GM21367 (cell line): Measurements from ENCODE around the gene MYOG.

Experiments used
- ATAC-seq: cut with Tn5 transposase; IDR thresholded peaks from one replicate; pipeline ENCODE4 v1.9.1; 2021; ENCODE audit not compliant: unreplicated experiment

The MYOG gene

DNA sequence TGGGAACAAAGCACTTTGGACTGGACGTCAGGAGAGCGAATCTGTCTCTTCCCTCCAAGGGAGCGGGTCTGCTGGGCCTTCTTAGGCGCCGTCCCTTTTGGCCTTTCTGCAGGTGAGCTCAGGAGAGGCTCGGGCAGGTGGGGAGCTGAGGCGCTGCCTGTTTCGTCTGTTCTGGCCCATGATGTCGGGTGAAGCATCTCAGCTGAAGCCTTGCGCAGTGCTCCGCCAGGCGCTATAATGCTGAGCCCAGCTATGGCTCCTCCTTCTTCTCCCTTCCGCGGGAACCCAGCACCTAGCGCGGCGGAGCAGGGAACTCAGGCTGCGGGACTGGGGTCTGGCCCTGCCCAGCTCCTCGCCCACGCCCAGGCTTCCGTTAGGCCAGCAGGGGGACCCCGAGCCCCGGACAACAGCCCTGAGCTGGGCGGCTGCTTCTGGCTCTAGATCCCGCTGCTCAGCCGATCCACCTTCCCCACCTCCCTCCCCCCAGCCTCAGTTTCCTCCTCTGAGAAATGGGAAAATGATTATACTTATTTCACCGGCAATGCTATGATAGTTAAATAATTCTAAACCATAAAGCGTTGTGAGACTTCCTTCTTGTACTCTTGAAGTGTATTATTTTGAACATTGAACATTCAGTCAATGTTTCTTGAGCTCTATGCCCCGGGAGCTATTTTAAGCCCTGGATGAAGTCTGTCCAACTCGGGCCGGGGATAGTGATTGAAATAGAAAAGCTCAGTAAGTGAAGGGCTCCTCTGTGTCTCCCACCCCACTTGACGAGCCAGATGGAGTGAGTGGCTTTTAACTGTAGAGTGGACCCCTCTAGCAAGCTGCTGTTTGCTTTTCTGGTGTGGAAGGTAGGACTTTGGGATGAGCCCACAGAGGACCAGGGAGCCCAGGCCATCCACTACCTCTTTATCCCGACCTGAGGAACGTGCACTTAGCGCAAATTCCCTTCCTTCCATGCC is 32.1 kb upstream of the MYOG start:
- no peak for ATAC-seq

DNA sequence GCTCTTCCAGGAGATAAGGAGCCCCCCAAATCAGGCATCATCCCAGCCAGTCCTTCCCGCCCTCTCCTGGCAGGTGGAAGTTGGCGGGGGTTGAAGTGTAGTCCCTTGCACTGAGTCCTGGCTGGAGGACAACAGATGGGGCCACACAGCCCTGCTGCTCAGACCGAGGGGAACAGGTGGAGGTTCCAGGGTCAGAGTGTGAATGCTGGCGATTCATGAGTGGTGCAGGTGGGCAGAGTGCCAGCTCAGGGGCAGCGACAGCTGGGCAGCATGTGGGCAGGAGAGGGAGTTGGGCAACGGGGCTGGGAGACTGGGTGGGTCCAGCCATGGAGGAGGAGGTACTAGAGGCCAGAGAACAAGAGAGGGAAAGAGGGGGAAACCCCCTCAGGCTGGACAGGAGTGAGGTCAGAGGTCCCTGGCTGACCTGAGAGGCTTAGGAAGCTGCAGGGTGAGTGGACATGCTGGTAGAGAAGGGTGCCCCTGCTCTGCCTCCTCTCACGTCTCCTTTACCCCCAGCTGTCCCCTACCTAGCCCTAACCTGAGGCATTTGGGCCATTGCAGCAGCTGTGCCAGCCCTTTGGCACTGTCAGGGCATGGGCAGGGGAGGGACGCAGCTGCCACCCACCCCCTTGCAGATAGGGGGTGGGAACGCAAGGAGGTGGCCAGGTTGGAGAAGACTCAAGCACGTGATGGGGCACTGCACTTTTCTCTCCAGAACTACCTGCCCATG is 30.4 kb upstream of the MYOG start:
- ATAC-seq, result no peak

- ATAC-seq, result no peak
Measured at GRCh38 chr1:203114202-203114601, 28.4 kb upstream of the MYOG start.

GRCh38 chr1:203113308-203113707 is 27.5 kb upstream of the MYOG start:
- no peak for ATAC-seq

- ATAC-seq, result no peak
Measured at GRCh38 chr1:203112475-203112874, 26.7 kb upstream of the MYOG start.

DNA sequence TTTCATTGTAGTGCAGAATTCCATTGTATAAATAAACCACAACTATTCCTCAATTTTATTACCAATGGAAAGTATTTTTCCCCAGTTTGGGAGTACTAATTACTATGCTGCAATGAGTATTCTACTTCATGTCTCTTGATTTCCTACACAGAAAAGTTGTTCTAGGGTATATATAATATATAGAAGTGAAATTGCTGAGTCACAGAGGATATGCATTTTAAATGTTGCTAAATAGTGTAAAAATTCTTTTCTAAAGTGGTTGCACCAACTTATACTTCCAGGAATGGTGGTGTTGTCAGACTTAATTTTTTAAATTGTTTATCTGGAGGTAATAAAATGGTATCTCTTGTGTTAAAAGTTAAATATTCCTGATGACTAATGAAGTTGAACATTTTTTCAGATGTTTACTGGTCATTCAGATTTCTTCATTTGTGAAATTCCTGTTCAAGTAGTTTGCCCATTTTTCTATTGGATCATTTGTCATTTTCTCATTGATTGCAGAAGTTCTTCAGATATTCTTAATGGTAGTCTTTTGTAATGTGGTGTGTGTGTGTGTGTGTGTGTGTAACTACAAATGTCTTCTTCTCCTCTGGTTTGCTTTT is 19.1 kb upstream of the MYOG start:
- ATAC-seq, result no peak

DNA sequence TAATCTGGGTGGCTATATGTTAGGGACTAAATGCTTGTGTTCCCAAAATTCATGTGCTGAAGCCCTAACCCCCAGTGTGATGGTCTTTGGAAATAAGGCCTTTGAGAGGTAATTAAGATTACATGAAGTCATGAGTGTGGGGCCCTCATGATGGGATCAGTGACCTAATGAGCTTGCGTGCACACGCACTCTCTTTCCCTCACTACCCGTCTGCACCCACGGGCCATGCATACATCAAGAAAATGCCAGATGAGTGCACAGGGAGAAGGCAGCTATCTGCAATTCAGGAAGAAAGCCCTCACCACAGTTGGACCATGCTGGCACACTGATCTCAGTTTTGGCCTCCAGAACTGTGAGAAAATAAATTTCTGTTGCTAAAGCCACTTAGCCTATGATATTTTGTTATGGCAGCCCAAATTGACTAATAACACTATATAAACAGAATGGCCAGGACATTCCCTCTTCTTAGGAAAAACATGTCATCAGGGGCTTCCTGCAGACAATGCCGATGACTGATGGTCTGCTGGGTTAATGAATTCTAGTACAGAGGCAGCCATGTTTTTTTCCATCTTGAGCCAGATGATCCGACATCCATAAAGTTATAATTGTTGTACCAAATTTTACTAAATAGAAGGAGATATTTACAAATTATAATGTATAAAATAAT is 18.1 kb upstream of the MYOG start:
- no peak for ATAC-seq

DNA sequence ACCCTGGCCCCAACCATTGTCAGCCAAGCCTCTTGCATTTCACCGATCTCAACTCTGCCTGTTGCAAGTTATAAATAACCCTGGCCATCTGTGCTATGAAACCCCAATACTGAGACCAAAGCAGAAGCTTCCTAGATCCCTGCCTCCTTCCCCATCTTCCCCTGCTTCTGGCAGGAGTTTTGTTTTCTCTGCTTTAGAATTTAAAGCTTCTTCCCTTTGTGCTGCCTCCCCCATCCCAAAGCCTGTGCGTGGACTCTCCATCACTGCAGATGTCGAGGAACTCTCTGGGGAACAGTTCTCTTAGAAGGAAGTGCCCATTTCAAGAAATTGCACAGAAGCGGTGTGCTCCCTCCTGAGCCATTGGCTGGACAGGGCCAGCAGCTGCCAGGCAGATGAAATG is 17.4 kb upstream of the MYOG start:
- ATAC-seq, result no peak

GRCh38 chr1:203101813-203102634 is 16.2 kb upstream of the MYOG start:
- no peak for ATAC-seq

DNA sequence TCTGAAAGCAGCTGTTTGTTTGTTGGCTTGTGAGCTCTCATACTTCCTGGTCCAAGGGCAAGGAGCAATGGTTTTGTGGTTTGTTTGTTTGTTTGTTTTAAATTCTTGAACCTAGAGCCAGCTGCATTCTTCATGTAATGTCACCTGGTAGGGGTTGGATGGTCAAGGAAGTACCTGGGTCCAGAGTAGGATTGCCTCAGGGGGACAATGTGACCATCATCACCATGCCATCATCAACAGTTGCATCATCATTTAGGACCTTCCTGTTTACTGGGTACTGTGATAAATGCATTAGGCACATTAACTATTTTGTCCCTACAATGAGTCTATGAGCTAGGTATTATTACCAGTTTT is 14.7 kb upstream of the MYOG start:
- no peak for ATAC-seq

GRCh38 chr1:203099805-203100515 is 14.1 kb upstream of the MYOG start:
- no peak for ATAC-seq

DNA sequence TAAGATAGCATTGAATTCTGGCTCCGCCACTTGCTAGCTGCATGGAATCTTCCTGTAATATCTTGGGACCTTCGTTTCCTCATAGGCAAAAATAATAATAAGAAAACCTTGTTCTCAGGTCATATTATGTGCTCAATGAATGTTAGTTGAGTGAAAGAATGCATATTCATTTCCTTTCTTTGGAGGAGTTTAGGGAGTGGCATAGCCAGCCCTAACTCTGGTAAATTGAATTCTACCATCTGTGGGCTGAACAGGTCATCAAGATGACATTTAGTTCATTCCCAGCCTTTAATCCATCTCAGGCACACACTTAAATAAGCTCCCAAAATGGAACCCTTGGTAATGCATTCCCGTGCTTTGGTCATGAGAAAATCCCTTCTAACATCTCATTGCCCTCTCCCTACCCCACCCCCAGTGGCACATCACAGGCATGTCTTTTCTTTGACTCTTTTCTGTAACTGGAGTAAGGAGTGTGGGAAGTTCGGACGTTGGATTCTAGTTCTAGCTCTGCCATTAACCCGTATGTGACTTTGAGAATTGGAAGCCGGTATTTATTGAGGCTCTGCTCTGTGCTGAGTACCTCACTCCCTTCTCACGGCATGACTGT is 13.2 kb upstream of the MYOG start:
- no peak for ATAC-seq

DNA sequence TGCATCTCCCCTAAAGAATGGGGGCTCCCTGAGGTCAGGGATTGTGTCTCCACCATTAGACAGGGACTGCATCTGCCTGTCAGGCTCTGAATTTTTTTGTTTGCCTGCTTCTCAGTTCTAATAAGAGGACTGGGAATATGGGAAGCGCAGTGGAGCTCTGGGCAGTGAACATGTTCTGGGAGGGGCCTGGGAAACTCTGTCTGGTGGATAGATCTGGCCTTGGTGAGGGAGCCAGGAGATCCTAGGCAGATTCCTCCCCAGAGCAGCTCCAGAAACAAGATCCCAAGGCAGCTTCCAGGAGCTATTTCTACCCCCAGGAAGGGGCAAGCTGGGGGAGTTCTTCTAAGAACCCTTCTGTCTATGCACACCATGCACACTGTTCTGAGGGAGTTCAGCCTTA is 12.6 kb upstream of the MYOG start:
- ATAC-seq, result no peak

- ATAC-seq, result no peak
Measured at GRCh38 chr1:203097001-203097400, 11.2 kb upstream of the MYOG start.

GRCh38 chr1:203096566-203096965 is 10.8 kb upstream of the MYOG start:
- no peak for ATAC-seq

- ATAC-seq, result no peak
Measured at GRCh38 chr1:203095061-203095690, 9.4 kb upstream of the MYOG start.

GRCh38 chr1:203093754-203094410 is 8.1 kb upstream of the MYOG start:
- no peak for ATAC-seq

- ATAC-seq, result no peak
Measured at GRCh38 chr1:203091761-203092330, 6.0 kb upstream of the MYOG start.
